Activated CD8-positive, alpha-beta T cell treated with anti-CD3 and anti-CD28 coated beads, Interleukin-2, amount 10 ng/mL, durations not matched to agents 7 days and 5 days (primary cell): ENCODE results near the gene BAIAP2L2. TPM values are rescaled to one million over a fixed set of nuclear protein-coding genes. Genes with fewer than 3 reads are reported as not detected.

Experiments used
- ATAC-seq: fragments of 150-1000 bp; cut with Tn5 transposase; one replicate; pipeline ENCODE4 v1.10.0; 2021; ENCODE audit warnings: moderate library complexity
- CTCF ChIA-PET: fragments of 350-600 bp; sonication (Branson Sonifier 250); formaldehyde crosslinking; loops from one replicate; lab custom pipeline; 2021; ENCODE audit warnings: antibody characterized with exemption; lab: Charles Lee
- POLR2A ChIA-PET: fragments of 350-600 bp; sonication (Branson Sonifier 250); formaldehyde crosslinking; loops from one replicate; lab custom pipeline; 2021; ENCODE audit warnings: antibody characterized with exemption; lab: Charles Lee
- DNase-seq: peaks from one replicate; pipeline ENCODE4 v3.0.0-alpha.2; 2020
- H3K27ac Mint-ChIP-seq: one replicate; pipeline ENCODE4 v1.8.0; 2021; ENCODE audit warnings: mild to moderate bottlenecking, mixed read lengths
- H3K27me3 Mint-ChIP-seq: one replicate; pipeline ENCODE4 v1.8.0; 2021; ENCODE audit warnings: low read depth, mixed read lengths
- H3K36me3 Mint-ChIP-seq: one replicate; pipeline ENCODE4 v1.8.0; 2021; ENCODE audit warnings: low read depth, mixed read lengths
- H3K4me1 Mint-ChIP-seq: one replicate; pipeline ENCODE4 v1.8.0; 2021; ENCODE audit warnings: low read depth, mixed read lengths
- H3K4me3 Mint-ChIP-seq: one replicate; pipeline ENCODE4 v1.8.0; 2021; ENCODE audit warnings: mild to moderate bottlenecking, mixed read lengths
- H3K9me3 Mint-ChIP-seq: one replicate; pipeline ENCODE4 v1.8.0; 2022; ENCODE audit warnings: mixed read lengths; ENCODE audit not compliant: insufficient read depth
- total RNA-seq, 2 experiments: library from RNA; stranded (reverse); gene quantifications; one replicate each; pipeline ENCODE4 v1.2.3, GENCODE V29; 2021

BAIAP2L2 gene
- total RNA-seq, 2 experiments from 2014 or later: 0.47 to 0.58 TPM

- H3K27me3 Mint-ChIP-seq: no peaks in the 10 kb centered on the region
- peaks cover 2% of the 10 kb centered on the region for H3K36me3 Mint-ChIP-seq
These were observed 41.7 kb downstream of the BAIAP2L2 start for GRCh38 chr22:38068641-38069371.

GRCh38 chr22:38067761-38068360, 42.6 kb downstream of the BAIAP2L2 start:
- H3K27me3 Mint-ChIP-seq: no peaks in the 10 kb centered on the region
- H3K9me3 Mint-ChIP-seq: no peaks in the 10 kb centered on the region
- ChIA-PET POLR2A (interaction anchor here (1.0 kb wide), 1 partner anchor 11 kb away, joined by 4 read pairs; the partner anchor contains the start of gene PICK1), CTCF (interaction anchor here (2.8 kb wide), 1 partner anchor 15 kb away, joined by 14 read pairs; no protein-coding TSS in a partner anchor)
- DNase-seq (no peak), ATAC-seq (no peak)
- no peaks in the 10 kb centered on the region for H3K4me1 Mint-ChIP-seq
- peaks cover 2% of the 10 kb centered on the region for H3K36me3 Mint-ChIP-seq
- no peak overlapping the region for H3K4me3 Mint-ChIP-seq
- no peak overlapping the region for H3K27ac Mint-ChIP-seq

More at GRCh38 chr22:38068641-38069371, 41.7 kb downstream of the BAIAP2L2 start:
- no peak for ATAC-seq
- Mint-ChIP-seq H3K27ac (no peak overlapping the region), H3K9me3 (no peaks in the 10 kb centered on the region), H3K4me1 (no peaks in the 10 kb centered on the region), H3K4me3 (no peak overlapping the region)
- ChIA-PET CTCF (interaction anchor here (2.8 kb wide), 1 partner anchor 16 kb away, joined by 14 read pairs; no protein-coding TSS in a partner anchor), POLR2A (no interaction called here)
- no peak for DNase-seq

- ATAC-seq (no peak), DNase-seq (no peak)
- H3K9me3 Mint-ChIP-seq: no peaks in the 10 kb centered on the region
- no peak overlapping the region for H3K27ac Mint-ChIP-seq
- H3K27me3 Mint-ChIP-seq: no peaks in the 10 kb centered on the region
- no peaks in the 10 kb centered on the region for H3K4me1 Mint-ChIP-seq
- H3K36me3 Mint-ChIP-seq: peaks cover 2% of the 10 kb centered on the region
- ChIA-PET CTCF (interaction anchor here (2.8 kb wide), 1 partner anchor 14 kb away, joined by 14 read pairs; no protein-coding TSS in a partner anchor), POLR2A (interaction anchor here (1.0 kb wide), 1 partner anchor 10 kb away, joined by 4 read pairs; the partner anchor contains the start of gene PICK1)
- no peak overlapping the region for H3K4me3 Mint-ChIP-seq
These were observed 43.5 kb downstream of the BAIAP2L2 start for GRCh38 chr22:38067028-38067415.

- H3K27ac Mint-ChIP-seq: no peak overlapping the region
- H3K9me3 Mint-ChIP-seq: no peaks in the 10 kb centered on the region
- no peak overlapping the region for H3K4me3 Mint-ChIP-seq
- H3K36me3 Mint-ChIP-seq: peaks cover 2% of the 10 kb centered on the region
- DNase-seq (no peak), ATAC-seq (no peak)
- H3K27me3 Mint-ChIP-seq: no peaks in the 10 kb centered on the region
- no peaks in the 10 kb centered on the region for H3K4me1 Mint-ChIP-seq
- ChIA-PET CTCF (interaction anchor here (0.9 to 3.7 kb wide), 2 partner anchors 14 to 164 kb away, joined by 3 to 16 read pairs; no protein-coding TSS in a partner anchor), POLR2A (interaction anchor here (1.0 kb wide), 1 partner anchor 9 kb away, joined by 3 read pairs; the partner anchor contains the start of gene PICK1)
These were observed 44.0 kb downstream of the BAIAP2L2 start for GRCh38 chr22:38066381-38067027.

- Mint-ChIP-seq H3K27me3 (no peaks in the 10 kb centered on the region), H3K4me1 (no peaks in the 10 kb centered on the region), H3K36me3 (peaks cover 2% of the 10 kb centered on the region), H3K4me3 (no peak overlapping the region), H3K27ac (no peak overlapping the region), H3K9me3 (no peaks in the 10 kb centered on the region)
- ChIA-PET POLR2A (interaction anchor here (1.0 kb wide), 1 partner anchor 8 kb away, joined by 3 read pairs; the partner anchor contains the start of gene PICK1), CTCF (interaction anchor here (0.9 to 3.7 kb wide), 3 partner anchors 12 to 165 kb away, joined by 3 to 16 read pairs (median 4); no protein-coding TSS in a partner anchor)
- no peak for ATAC-seq
- DNase-seq: no peak
These were observed 44.9 kb downstream of the BAIAP2L2 start for GRCh38 chr22:38065539-38065938.

- ChIA-PET POLR2A (no interaction called here), CTCF (no interaction called here)
- Mint-ChIP-seq H3K36me3 (peaks cover 2% of the 10 kb centered on the region), H3K4me3 (no peak overlapping the region), H3K4me1 (peaks cover 2% of the 10 kb centered on the region), H3K27me3 (no peaks in the 10 kb centered on the region), H3K9me3 (no peaks in the 10 kb centered on the region), H3K27ac (no peak overlapping the region)
- ATAC-seq (no peak), DNase-seq (no peak)
These were observed 47.7 kb downstream of the BAIAP2L2 start for GRCh38 chr22:38062791-38063190.

- peak; percentile 93 for ATAC-seq
- peak within 1 kb of the TSS; percentile 90 for H3K4me3 Mint-ChIP-seq
- POLR2A ChIA-PET: interaction anchor here (0.5 to 0.8 kb wide), 3 partner anchors 9 to 480 kb away, joined by 3 to 4 read pairs (median 3); no protein-coding TSS in a partner anchor
- CTCF ChIA-PET: interaction anchor here (1.6 kb wide), 1 partner anchor 56 kb away, joined by 5 read pairs; no protein-coding TSS in a partner anchor
- H3K9me3 Mint-ChIP-seq: no peaks in the 10 kb centered on the region
- no peaks in the 10 kb centered on the region for H3K36me3 Mint-ChIP-seq
- H3K27me3 Mint-ChIP-seq: no peaks in the 10 kb centered on the region
- peak; percentile 85 for DNase-seq
- peaks cover 22% of the 10 kb centered on the region for H3K4me1 Mint-ChIP-seq
- H3K27ac Mint-ChIP-seq: peak within 1 kb of the TSS; percentile 99
These were observed 53.3 kb downstream of the BAIAP2L2 start, which contains the start of gene PICK1 for GRCh38 chr22:38056969-38057891. TSS of gene PICK1 (plus strand) at chr22:38057404. CDS start at chr22:38057810, 406 bp downstream.

GRCh38 chr22:38051900-38052862, 58.3 kb downstream of the BAIAP2L2 start:
- no peak overlapping the region for H3K4me3 Mint-ChIP-seq
- ATAC-seq: peak; percentile 80
- POLR2A ChIA-PET: interaction anchor here (1.6 kb wide), 1 partner anchor 519 kb away, joined by 5 read pairs; no protein-coding TSS in a partner anchor

GRCh38 chr22:38051261-38051660, 59.2 kb downstream of the BAIAP2L2 start:
- peaks cover 9% of the 10 kb centered on the region for H3K27me3 Mint-ChIP-seq
- CTCF ChIA-PET: interaction anchor here (0.9 to 4.0 kb wide), 17 partner anchors 17 to 523 kb away, joined by 3 to 35 read pairs (median 5); partner anchors contain the start of gene TMEM184B
- no peak for ATAC-seq

More at GRCh38 chr22:38051900-38052862, 58.3 kb downstream of the BAIAP2L2 start:
- H3K4me1 Mint-ChIP-seq: peaks cover 18% of the 10 kb centered on the region
- H3K27me3 Mint-ChIP-seq: peaks cover 7% of the 10 kb centered on the region
- peak; percentile 87 for DNase-seq
- no peaks in the 10 kb centered on the region for H3K36me3 Mint-ChIP-seq
- H3K9me3 Mint-ChIP-seq: no peaks in the 10 kb centered on the region
- H3K27ac Mint-ChIP-seq: no peak overlapping the region
- CTCF ChIA-PET: interaction anchor here (0.6 to 4.0 kb wide), 84 partner anchors 9 to 673 kb away, joined by 3 to 35 read pairs (median 4); partner anchors contain the start of genes GCAT, PLA2G6, SLC16A8 and TMEM184B

More at GRCh38 chr22:38051261-38051660, 59.2 kb downstream of the BAIAP2L2 start:
- Mint-ChIP-seq H3K4me3 (no peak overlapping the region), H3K9me3 (no peaks in the 10 kb centered on the region), H3K4me1 (peaks cover 8% of the 10 kb centered on the region), H3K27ac (no peak overlapping the region), H3K36me3 (no peaks in the 10 kb centered on the region)
- DNase-seq: no peak
- POLR2A ChIA-PET: interaction anchor here (0.6 kb wide), 1 partner anchor 430 kb away, joined by 3 read pairs; no protein-coding TSS in a partner anchor
